HepG2 (cell line): ENCODE measurements around the gene SLC23A3. TPM values are rescaled to one million over a fixed set of nuclear protein-coding genes. Genes with fewer than 3 reads are reported as not detected.
A peak's percentile ranks its signal among the peaks of the same experiment; 100 is the strongest.
"Not testable (repeated sequence)": the region's sequence is repeated elsewhere in the genome, so short reads cannot be mapped to it uniquely, and the experiment has no call there.

ENCODE experiments used
- ATAC-seq: fragments of 200-7000 bp; cut with Tn5 transposase; 3 replicates; pipeline ENCODE4 v1.9.1; 2020; ENCODE audit warnings: mild to moderate bottlenecking, moderate library complexity
- BruUV-seq: library from RNA; stranded (reverse); fragments of 400-500 nt; replicated peaks from 2 replicates; lab custom pipeline; 2021; lab: Mats Ljungman, UMichigan
- CTCF ChIA-PET: fragments of 300-600 bp; formaldehyde crosslinking; extraction: SDS; loops from one replicate; lab custom pipeline; 2021; ENCODE audit warnings: low total read pairs, inconsistent platforms, low intra/inter-chr PET ratio; lab: Yijun Ruan, JAX
- POLR2A ChIA-PET: fragments of 350-600 bp; sonication (Branson Sonifier 250); formaldehyde crosslinking; loops from one replicate; lab custom pipeline; 2020; ENCODE audit warnings: antibody characterized with exemption, inconsistent platforms; lab: Yijun Ruan, JAX
- DNase-seq: peaks from one replicate; pipeline ENCODE4 v3.0.0-alpha.2; 2015; ENCODE audit warnings: low spot score
- FAIRE-seq: peaks from 3 replicates; lab custom pipeline; 2011; peaks lifted over from hg19 to GRCh38; lab: Jason Lieb, UNC
- H2AFZ ChIP-seq: one replicate; pipeline ENCODE4 v1.6.1; 2011; ENCODE audit warnings: low read length, inconsistent platforms
- H3K27ac ChIP-seq: fragments of 300-600 bp; 3 replicates; pipeline ENCODE4 v1.8.0; 2011; ENCODE audit warnings: mixed run types, mild to moderate bottlenecking, mixed read lengths, low read length, inconsistent platforms; ENCODE audit not compliant: insufficient read depth; ENCODE audit errors: extremely low read length
- H3K27me3 ChIP-seq, 2 experiments: fragments of 200-600 bp in 1 of 2; 2 replicates in 1 of 2; 3 replicates in 1 of 2; pipeline versions ENCODE4 v1.6.0 to v1.8.0; 2011; ENCODE audit warnings: low read length in 2 of 2, mild to moderate bottlenecking in 2 of 2, moderate library complexity in 2 of 2, inconsistent platforms in 1 of 2; ENCODE audit not compliant: insufficient read depth in 2 of 2, control insufficient read depth in 1 of 2
- H3K36me3 ChIP-seq, 2 experiments: fragments of 200-600 bp in 1 of 2; replicated peaks in 1 of 2; 2 replicates in 1 of 2; 3 replicates in 1 of 2; pipeline versions ENCODE4 v1.5.1 to v1.8.0; 2011; ENCODE audit warnings: low read length in 2 of 2, inconsistent platforms in 1 of 2; ENCODE audit not compliant: insufficient read depth in 2 of 2, control insufficient read depth in 1 of 2
- H3K4me1 ChIP-seq: 2 replicates; pipeline ENCODE4 v1.5.1; 2012; ENCODE audit warnings: low read length, inconsistent platforms; ENCODE audit not compliant: insufficient read depth
- H3K4me2 ChIP-seq: 2 replicates; pipeline ENCODE4 v1.6.0; 2011; ENCODE audit warnings: low read depth, low read length, inconsistent platforms
- H3K4me3 ChIP-seq, 3 experiments: fragments of 200-600 bp in 1 of 3; sonication (generic), shearing (Covaris generic) in 1 of 3; replicated peaks in 1 of 3; 2 replicates each; pipeline ENCODE4 v1.5.1; 2011 to 2016; ENCODE audit warnings: low read length in 3 of 3, inconsistent platforms in 2 of 3, low read depth in 2 of 3, mild to moderate bottlenecking in 2 of 3, control low read depth in 1 of 3, mixed read lengths in 1 of 3; ENCODE audit not compliant: insufficient read depth in 1 of 3
- H3K79me2 ChIP-seq: one replicate; pipeline ENCODE4 v1.6.1; 2011; ENCODE audit warnings: low read length, inconsistent platforms; ENCODE audit not compliant: insufficient read depth
- H3K9ac ChIP-seq: 2 replicates; pipeline ENCODE4 v1.6.0; 2011; ENCODE audit warnings: mild to moderate bottlenecking, low read depth, low read length, inconsistent platforms; ENCODE audit not compliant: insufficient read depth
- H3K9me3 ChIP-seq: 2 replicates; pipeline ENCODE4 v1.5.1; 2012; ENCODE audit warnings: mild to moderate bottlenecking, low read length
- H4K20me1 ChIP-seq: 2 replicates; pipeline ENCODE4 v1.6.0; 2011; ENCODE audit warnings: inconsistent platforms, mild to moderate bottlenecking, low read length, moderate library complexity; ENCODE audit not compliant: insufficient read depth
- HNF4A ChIP-seq: sonication (generic); formaldehyde crosslinking; IDR thresholded peaks from 2 replicates; pipeline ENCODE4 v1.4.0; 2020; ENCODE audit warnings: missing genetic modification reagents
- LCORL ChIP-seq, 2 experiments: fragments of 450-650 bp in 1 of 2; sonication (generic) in 1 of 2; formaldehyde crosslinking in 1 of 2; IDR thresholded peaks; 2 replicates each; pipeline versions ENCODE4 v1.5.0 to v1.6.1; 2017 to 2020; ENCODE audit warnings: antibody characterized with exemption in 1 of 2, missing genetic modification reagents in 1 of 2
- NFYC ChIP-seq: IDR thresholded peaks from 2 replicates; pipeline ENCODE4 v1.6.1; 2016; ENCODE audit warnings: missing genetic modification reagents, missing compliant biosample characterization
- PAXIP1 ChIP-seq: sonication (generic); formaldehyde crosslinking; conservative IDR thresholded peaks from 2 replicates; pipeline ENCODE4 v1.4.0; 2020; ENCODE audit warnings: mild to moderate bottlenecking, missing genetic modification reagents, moderate library complexity
- POLR2A ChIP-seq, 2 experiments: IDR thresholded peaks; 2 replicates each; pipeline ENCODE4 v1.6.1; 2011; ENCODE audit warnings: low read depth in 2 of 2, low read length in 2 of 2, mild to moderate bottlenecking in 1 of 2, moderate library complexity in 1 of 2; ENCODE audit not compliant: insufficient read depth in 1 of 2
- POLR2AphosphoS5 ChIP-seq: IDR thresholded peaks from 2 replicates; pipeline ENCODE4 v1.6.1; 2012; ENCODE audit warnings: low read depth, low read length
- ZBTB33 ChIP-seq: sonication (generic); formaldehyde crosslinking; IDR thresholded peaks from 2 replicates; pipeline ENCODE4 v1.4.0; 2020; ENCODE audit warnings: missing genetic modification reagents
- ZMYM2 ChIP-seq: sonication (generic); formaldehyde crosslinking; IDR thresholded peaks from 2 replicates; pipeline ENCODE4 v1.8.0; 2022; ENCODE audit warnings: mild to moderate bottlenecking, missing genetic modification reagents
- ZNF501 ChIP-seq: sonication (generic); formaldehyde crosslinking; IDR thresholded peaks from 2 replicates; pipeline ENCODE4 v1.5.1; 2020; ENCODE audit warnings: mild to moderate bottlenecking, moderate library complexity, missing genetic modification reagents
- ZNF510 ChIP-seq: sonication (generic); formaldehyde crosslinking; IDR thresholded peaks from 2 replicates; pipeline ENCODE4 v1.4.0; 2020; ENCODE audit warnings: low read depth, mild to moderate bottlenecking, missing genetic modification reagents
- ZNF687 ChIP-seq: sonication (generic); formaldehyde crosslinking; IDR thresholded peaks from 2 replicates; pipeline ENCODE4 v1.5.1; 2020; ENCODE audit warnings: mild to moderate bottlenecking, missing genetic modification reagents, moderate library complexity
- WGBS: methylation state at CpG from one replicate; pipeline ENCODE4 v1.1.6; 2017; ENCODE audit warnings: low lambda C conversion rate; 5-methylcytosine and 5-hydroxymethylcytosine counted together
- in situ Hi-C: cut with HindIII; loops from 2 replicates; pipeline ENCODE4 v1.10.0; 2017; ENCODE audit warnings: low pct_unique_long_range_greater_than_20kb; ENCODE audit not compliant: extremely low pct_ligation_motif_present
- intact Hi-C: fragments of 100-400 bp; cut with micrococcal nuclease; formaldehyde crosslinking; loops from one replicate; pipeline ENCODE4 v1.10.0; 2022; ENCODE audit not compliant: unreplicated experiment
- polyA plus RNA-seq, 8 experiments: library from polyadenylated mRNA; depleted of rRNA in 3 of 8; stranded (reverse) in 7 of 8; unstranded in 1 of 8; fragments of >200 nt; fragmentation: Illumina TruSeq in 4 of 8; extraction: Trizol in 4 of 8; gene quantifications; 2 replicates each; pipeline versions ENCODE4 v1.2.1 to v1.2.3, GENCODE V29; 2011 to 2016; ENCODE audit warnings: low read depth in 4 of 8, missing spikeins in 1 of 8, mixed read lengths in 1 of 8; ENCODE audit not compliant: insufficient read depth in 1 of 8
- total RNA-seq, 5 experiments: library from RNA; depleted of rRNA; stranded (reverse); fragments of >200 nt; fragmentation: Illumina TruSeq; extraction: Trizol; gene quantifications; 2 replicates each; pipeline ENCODE4 v1.2.3, GENCODE V29; 2016; ENCODE audit warnings: low read depth in 1 of 5

Gene SLC23A3
- total and polyA plus RNA-seq, 2 of the 13 experiments (the other 11 are each of a cell fraction or from before 2014, with no cell fraction given): 0.38 to 0.78 TPM

GRCh38 chr2:219201331-219201730 lies 31.5 kb upstream of the SLC23A3 start (continued):
- TF ChIP-seq ZNF687 (CRISPR knock-in tag): peak; percentile 39; the same call in 1 of the 2 replicates

- ATAC-seq; H4K20me1 ChIP-seq; FAIRE-seq; H3K27me3 ChIP-seq; intact Hi-C loops; in situ Hi-C loops; H3K79me2 ChIP-seq; CTCF ChIA-PET; H3K9ac ChIP-seq; H2AFZ ChIP-seq; H3K36me3 ChIP-seq; H3K9me3 ChIP-seq; H3K4me3 ChIP-seq; TF ChIP-seq LCORL (IDR thresholded peaks at IDR 0.05): not testable (repeated sequence)
- POLR2A ChIA-PET: interaction anchor here (0.8 to 10.9 kb wide), 13 partner anchors 7 to 199 kb away, joined by 3 to 102 read pairs (median 9); partner anchors contain the start of genes ABCB6, CNPPD1, DNAJB2 and GLB1L
- H3K4me1 ChIP-seq: peaks cover 36% of the 10 kb centered on the region
- peak; percentile 42 for DNase-seq
- H3K4me2 ChIP-seq: peak overlapping the region; percentile 22; the same call in 1 of the 2 replicates
- WGBS: 78% methylated on average over 23 of the region's 26 CpGs
- BruUV-seq: TSS peak; percentile 82
- H3K27ac ChIP-seq: peak overlapping the region; percentile 63
- peak; percentile 9; the same call in 1 of the 2 replicates for TF ChIP-seq HNF4A (CRISPR knock-in tag)
- TF ChIP-seq LCORL (CRISPR knock-in tag; IDR thresholded peaks at IDR 0.05): peak; percentile 29; the same call in 1 of the 2 replicates
- TF ChIP-seq POLR2AphosphoS5: peak; percentile 92
- peak; percentile 30; the same call in 1 of the 2 replicates for TF ChIP-seq ZNF501
- 0 out of 2 replicates have a peak, but pooled peaks have one; percentile 66 for TF ChIP-seq ZNF510 (CRISPR knock-in tag)
- peak; percentile 77 to 95 for TF ChIP-seq POLR2A (IDR thresholded peaks at IDR 0.05; ENCODE audit: insufficient read depth in 1 of 2, low read depth in 2 of 2, low read length in 2 of 2)
- 0 out of 2 replicates have a peak, but pooled peaks have one; percentile 60 for TF ChIP-seq ZMYM2 (CRISPR knock-in tag)
- TF ChIP-seq PAXIP1 (CRISPR knock-in tag): peak; percentile 26; the same call in 1 of the 2 replicates
- peak; percentile 81 for TF ChIP-seq NFYC (CRISPR knock-in tag)
- peak; percentile 73 for TF ChIP-seq ZBTB33
These were observed 30.9 kb upstream of the SLC23A3 start for GRCh38 chr2:219200502-219201326.
